Measurements from ENCODE around the gene OPCML.

OPCML gene

GRCh38 chr11:133347988-133348387 is 184.3 kb downstream of the OPCML start:
- DNase-seq = no peak

GRCh38 chr11:133346137-133346536 is 186.2 kb downstream of the OPCML start:
- no peak for DNase-seq

- DNase-seq = no peak
Measured at GRCh38 chr11:133343951-133344350, 188.3 kb downstream of the OPCML start.

- no peak for DNase-seq
Measured at GRCh38 chr11:133339495-133340140, 192.7 kb downstream of the OPCML start.

- DNase-seq = no peak
Measured at GRCh38 chr11:133338588-133338987, 193.7 kb downstream of the OPCML start.

- DNase-seq = no peak
Measured at GRCh38 chr11:133337951-133338418, 194.3 kb downstream of the OPCML start.

- no peak for DNase-seq
Measured at GRCh38 chr11:133337193-133337592, 195.1 kb downstream of the OPCML start.

- no peak for DNase-seq
Measured at GRCh38 chr11:133331031-133331430, 201.3 kb downstream of the OPCML start.

GRCh38 chr11:133326849-133327248 is 205.5 kb downstream of the OPCML start:
- DNase-seq = no peak

GRCh38 chr11:133326332-133326731 is 206.0 kb downstream of the OPCML start:
- DNase-seq = no peak

GRCh38 chr11:133325711-133326110 is 206.6 kb downstream of the OPCML start:
- DNase-seq = no peak

GRCh38 chr11:133323354-133323753 is 208.9 kb downstream of the OPCML start:
- no peak for DNase-seq

- DNase-seq = no peak
Measured at GRCh38 chr11:133318221-133318620, 214.1 kb downstream of the OPCML start.

- DNase-seq = no peak
Measured at GRCh38 chr11:133311230-133311629, 221.1 kb downstream of the OPCML start.

GRCh38 chr11:133306019-133306418 is 226.3 kb downstream of the OPCML start:
- DNase-seq = no peak

- DNase-seq = no peak
Measured at GRCh38 chr11:133305208-133305956, 226.9 kb downstream of the OPCML start.

- no peak for DNase-seq
Measured at GRCh38 chr11:133303262-133303661, 229.0 kb downstream of the OPCML start.

- DNase-seq = no peak
Measured at GRCh38 chr11:133302056-133302455, 230.2 kb downstream of the OPCML start.

- no peak for DNase-seq
Measured at GRCh38 chr11:133300666-133301065, 231.6 kb downstream of the OPCML start.

GRCh38 chr11:133291780-133292179 is 240.5 kb downstream of the OPCML start:
- no peak for DNase-seq

GRCh38 chr11:133285359-133285758 is 246.9 kb downstream of the OPCML start:
- DNase-seq = no peak

GRCh38 chr11:133284156-133284555 is 248.1 kb downstream of the OPCML start:
- no peak for DNase-seq

- DNase-seq = no peak
Measured at GRCh38 chr11:133277886-133278285, 254.4 kb downstream of the OPCML start.
